H1 (cell line): ENCODE results near the gene C1QTNF4.

ENCODE experiments used
- ATF2 ChIP-seq: IDR thresholded peaks from 2 replicates; pipeline ENCODE4 v1.6.1; 2012; ENCODE audit warnings: low read length, inconsistent platforms
- JUND ChIP-seq: IDR thresholded peaks from 2 replicates; pipeline ENCODE4 v1.6.1; 2011; ENCODE audit warnings: mild to moderate bottlenecking, improper control_type of control experiment, low read length
- NANOG ChIP-seq: IDR thresholded peaks from 2 replicates; pipeline ENCODE4 v1.6.1; 2011; ENCODE audit warnings: low read length, low read depth, mild to moderate bottlenecking, inconsistent platforms; ENCODE audit not compliant: insufficient read depth, poor library complexity, severe bottlenecking
- POLR2A ChIP-seq, 2 experiments: IDR thresholded peaks; 1 replicate in 1 of 2; 2 replicates in 1 of 2; pipeline ENCODE4 v1.6.1; 2011; ENCODE audit warnings: low read depth in 2 of 2, low read length in 2 of 2, mild to moderate bottlenecking in 2 of 2; ENCODE audit errors: control extremely low read depth in 1 of 2

GRCh38 chr11:47586098-47586855 is 7.9 kb downstream of the C1QTNF4 start, which contains the start of gene FAM180B:
- TF ChIP-seq ATF2, result no peak
- no peak for TF ChIP-seq POLR2A (IDR thresholded peaks at IDR 0.05; ENCODE audit: control extremely low read depth in 1 of 2, low read depth in 2 of 2, low read length in 2 of 2)
- no peak for TF ChIP-seq NANOG
- TF ChIP-seq JUND, result no peak
